Choroid plexus epithelial cell (primary cell): ENCODE results near the gene HAT1.

Experiments used
- DNase-seq: peaks from one replicate; pipeline ENCODE4 v3.0.0-alpha.2; 2010; ENCODE audit warnings: low read depth
- H3K4me3 ChIP-seq: 2 replicates; pipeline ENCODE4 v1.5.1; 2011; ENCODE audit warnings: low read depth, mild to moderate bottlenecking, control low read depth, low read length, moderate library complexity
- TF ChIP-seq, protein P1 (sequence below): conservative IDR thresholded peaks from 2 replicates; pipeline ENCODE4 v1.5.1; 2011; ENCODE audit warnings: low read depth, mild to moderate bottlenecking, control low read depth, inconsistent platforms, low read length, moderate library complexity

Gene HAT1, protein sequence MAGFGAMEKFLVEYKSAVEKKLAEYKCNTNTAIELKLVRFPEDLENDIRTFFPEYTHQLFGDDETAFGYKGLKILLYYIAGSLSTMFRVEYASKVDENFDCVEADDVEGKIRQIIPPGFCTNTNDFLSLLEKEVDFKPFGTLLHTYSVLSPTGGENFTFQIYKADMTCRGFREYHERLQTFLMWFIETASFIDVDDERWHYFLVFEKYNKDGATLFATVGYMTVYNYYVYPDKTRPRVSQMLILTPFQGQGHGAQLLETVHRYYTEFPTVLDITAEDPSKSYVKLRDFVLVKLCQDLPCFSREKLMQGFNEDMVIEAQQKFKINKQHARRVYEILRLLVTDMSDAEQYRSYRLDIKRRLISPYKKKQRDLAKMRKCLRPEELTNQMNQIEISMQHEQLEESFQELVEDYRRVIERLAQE

DNA sequence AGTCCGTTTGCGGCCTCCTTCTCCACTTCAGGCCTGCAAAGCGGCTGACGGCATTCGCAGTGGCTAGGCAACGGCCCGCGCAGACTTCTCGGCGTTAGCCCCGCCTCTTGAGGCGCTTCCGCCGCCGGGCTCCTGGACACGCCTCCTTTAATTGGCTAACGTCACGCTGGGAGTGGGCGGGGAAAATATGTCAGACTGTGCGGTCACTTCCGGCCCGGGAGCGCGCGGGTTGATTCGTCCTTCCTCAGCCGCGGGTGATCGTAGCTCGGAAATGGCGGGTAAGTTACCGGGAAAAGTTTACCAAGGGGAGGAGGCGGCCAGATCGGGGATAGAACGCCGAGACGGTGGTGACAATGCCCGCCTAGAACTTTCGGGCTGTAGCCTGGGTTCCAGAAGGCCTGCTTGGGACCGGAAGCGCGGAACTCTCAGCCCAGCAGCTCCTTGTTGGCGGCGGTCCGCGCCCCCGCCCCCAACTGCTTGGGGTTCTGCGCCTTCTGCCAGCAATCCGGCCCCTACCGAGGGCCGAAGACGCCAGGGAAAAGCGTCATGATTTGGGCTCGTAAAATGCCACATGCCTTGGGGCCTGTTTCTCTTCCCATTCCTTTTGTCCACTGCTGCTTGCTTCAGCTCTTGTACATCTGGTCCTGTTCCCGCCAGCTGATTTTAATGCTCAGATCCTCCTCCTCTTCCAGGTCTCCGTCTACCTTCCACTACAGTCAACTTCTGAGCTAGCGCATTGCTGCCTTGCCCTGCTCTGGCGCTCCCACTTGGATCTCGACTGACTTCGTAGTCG, at the start of gene HAT1:
Gene HAT1 (plus strand): TSS at position 232 of the 793 bp plus-strand sequence. CDS start 40 bp downstream, at position 272.
- peak within 1 kb of the TSS; percentile 87 for H3K4me3 ChIP-seq
- DNase-seq, result peak; percentile 99
- TF ChIP-seq, protein P1, sequence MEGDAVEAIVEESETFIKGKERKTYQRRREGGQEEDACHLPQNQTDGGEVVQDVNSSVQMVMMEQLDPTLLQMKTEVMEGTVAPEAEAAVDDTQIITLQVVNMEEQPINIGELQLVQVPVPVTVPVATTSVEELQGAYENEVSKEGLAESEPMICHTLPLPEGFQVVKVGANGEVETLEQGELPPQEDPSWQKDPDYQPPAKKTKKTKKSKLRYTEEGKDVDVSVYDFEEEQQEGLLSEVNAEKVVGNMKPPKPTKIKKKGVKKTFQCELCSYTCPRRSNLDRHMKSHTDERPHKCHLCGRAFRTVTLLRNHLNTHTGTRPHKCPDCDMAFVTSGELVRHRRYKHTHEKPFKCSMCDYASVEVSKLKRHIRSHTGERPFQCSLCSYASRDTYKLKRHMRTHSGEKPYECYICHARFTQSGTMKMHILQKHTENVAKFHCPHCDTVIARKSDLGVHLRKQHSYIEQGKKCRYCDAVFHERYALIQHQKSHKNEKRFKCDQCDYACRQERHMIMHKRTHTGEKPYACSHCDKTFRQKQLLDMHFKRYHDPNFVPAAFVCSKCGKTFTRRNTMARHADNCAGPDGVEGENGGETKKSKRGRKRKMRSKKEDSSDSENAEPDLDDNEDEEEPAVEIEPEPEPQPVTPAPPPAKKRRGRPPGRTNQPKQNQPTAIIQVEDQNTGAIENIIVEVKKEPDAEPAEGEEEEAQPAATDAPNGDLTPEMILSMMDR, result no peak

GRCh38 chr2:171874517-171874916, 47.7 kb upstream of the HAT1 start:
- no peak for DNase-seq
- H3K4me3 ChIP-seq, result no peak overlapping the region
- TF ChIP-seq, protein P1, result no peak

GRCh38 chr2:171874963-171875362, 47.3 kb upstream of the HAT1 start:
- DNase-seq, result no peak
- H3K4me3 ChIP-seq, result no peak overlapping the region
- TF ChIP-seq, protein P1, result no peak

GRCh38 chr2:171878481-171878993, 43.7 kb upstream of the HAT1 start:
- DNase-seq, result peak; percentile 96
- no peak overlapping the region for H3K4me3 ChIP-seq
- TF ChIP-seq, protein P1, result no peak

DNA sequence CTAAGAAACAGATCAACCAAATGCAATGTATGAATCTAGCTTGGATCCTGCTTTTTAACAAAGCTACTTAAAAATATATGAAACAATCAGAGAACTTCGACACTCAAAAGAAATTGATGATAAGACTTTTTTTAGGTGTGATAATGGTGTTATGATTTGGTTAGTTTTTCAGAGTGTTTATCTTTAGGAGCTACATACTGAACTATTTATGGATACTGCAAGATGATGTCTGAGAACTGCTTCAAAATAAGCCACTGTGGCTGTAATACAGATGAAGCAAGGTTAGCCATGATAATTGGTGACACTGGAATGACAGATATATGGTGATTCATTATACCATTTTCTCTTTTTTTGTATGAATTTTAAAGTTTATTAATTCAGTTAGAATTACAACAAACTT, 42.4 kb upstream of the HAT1 start:
- no peak overlapping the region for H3K4me3 ChIP-seq
- DNase-seq, result no peak
- TF ChIP-seq, protein P1, result no peak

- no peak overlapping the region for H3K4me3 ChIP-seq
- no peak for DNase-seq
Measured at GRCh38 chr2:171880774-171881173, 41.5 kb upstream of the HAT1 start.

More at GRCh38 chr2:171880774-171881173, 41.5 kb upstream of the HAT1 start:
- TF ChIP-seq, protein P1, result no peak
